Suppressor macrophage treated with lipopolysaccharide for 1 hour (primary cell): ENCODE results near the gene DIRAS2.

Source experiments
- DNase-seq, 3 donors: peaks; one replicate each; pipeline ENCODE4 v3.0.0-alpha.2; 2020 to 2022

The DIRAS2 gene

GRCh38 chr9:90611568-90611967 is 31.1 kb downstream of the DIRAS2 start:
- no peak for DNase-seq

GRCh38 chr9:90611121-90611520 is 31.5 kb downstream of the DIRAS2 start:
- DNase-seq = no peak

GRCh38 chr9:90607701-90608516 is 34.7 kb downstream of the DIRAS2 start:
- DNase-seq = no peak

GRCh38 chr9:90600029-90600428 is 42.6 kb downstream of the DIRAS2 start:
- DNase-seq = no peak

GRCh38 chr9:90598191-90598590 is 44.4 kb downstream of the DIRAS2 start:
- DNase-seq = no peak

GRCh38 chr9:90593646-90594045 is 49.0 kb downstream of the DIRAS2 start:
- DNase-seq = no peak

GRCh38 chr9:90580576-90580975 is 62.0 kb downstream of the DIRAS2 start:
- DNase-seq = peak in 1 of 3 donors; percentile 6

GRCh38 chr9:90579181-90579580 is 63.4 kb downstream of the DIRAS2 start:
- DNase-seq = no peak

GRCh38 chr9:90578126-90578815 is 64.4 kb downstream of the DIRAS2 start:
- DNase-seq = no peak

GRCh38 chr9:90569511-90569910 is 73.1 kb downstream of the DIRAS2 start:
- DNase-seq = peak; percentile 21 to 59 (median 41)

GRCh38 chr9:90568667-90569066 is 74.0 kb downstream of the DIRAS2 start:
- DNase-seq = no peak

- DNase-seq = no peak
These were observed 80.4 kb downstream of the DIRAS2 start for GRCh38 chr9:90562229-90562628.
